Gastrocnemius medialis (tissue), 4 donors: ENCODE measurements around the gene MXI1. TPM values are rescaled to one million over a fixed set of nuclear protein-coding genes. Genes with fewer than 3 reads are reported as not detected.
A peak's percentile ranks its signal among the peaks of the same experiment; 100 is the strongest.

Experiments used
- ATAC-seq, 2 donors: fragments of 150-250 bp; one replicate each; pipeline ENCODE4 v1.9.1; 2016
- DNase-seq, 2 donors: peaks; one replicate each; pipeline ENCODE4 v3.0.0-alpha.2; 2019
- H3K27ac ChIP-seq, 4 donors: fragments of 200-600 bp; sonication (generic); 1 replicate in 1 of 4; 2 replicates in 3 of 4; pipeline ENCODE4 v1.5.1; 2016 to 2018; ENCODE audit warnings: mild to moderate bottlenecking in 2 of 4, moderate library complexity in 1 of 4
- H3K27me3 ChIP-seq, 3 donors: fragments of 200-600 bp; sonication (generic) in 2 of 3; 1 replicate in 1 of 3; 2 replicates in 2 of 3; pipeline versions ENCODE4 v1.5.1 to v1.6.0; 2016 to 2019; ENCODE audit warnings: mild to moderate bottlenecking in 1 of 3, moderate library complexity in 1 of 3
- H3K36me3 ChIP-seq, 2 donors: fragments of 200-600 bp; sonication (generic) in 1 of 2; one replicate each; pipeline ENCODE4 v1.5.1; 2017 to 2018
- H3K4me1 ChIP-seq, 2 donors: fragments of 200-600 bp; sonication (generic) in 1 of 2; one replicate each; pipeline ENCODE4 v1.5.1; 2016 to 2017; ENCODE audit warnings: mild to moderate bottlenecking in 2 of 2
- H3K4me3 ChIP-seq, 4 donors: fragments of 200-600 bp; sonication (generic) in 3 of 4; 1 replicate in 1 of 4; 2 replicates in 3 of 4; pipeline ENCODE4 v1.5.1; 2016 to 2019; ENCODE audit warnings: mild to moderate bottlenecking in 2 of 4
- H3K9me3 ChIP-seq, 3 donors: fragments of 200-600 bp; sonication (generic) in 2 of 3; 1 replicate in 1 of 3; 2 replicates in 2 of 3; pipeline ENCODE4 v1.5.1; 2016 to 2019
- POLR2A ChIP-seq, 2 donors: fragments of 450-650 bp; IDR thresholded peaks; one replicate each; pipeline ENCODE4 v1.6.1; 2017; ENCODE audit warnings: antibody characterized with exemption in 2 of 2, mild to moderate bottlenecking in 2 of 2, moderate library complexity in 2 of 2
- in situ Hi-C, 4 donors: fragments of 200-750 bp; cut with MboI; loops; one replicate each; pipeline versions ENCODE4 v1.15.0 to v1.8.0; 2017; ENCODE audit warnings: low sequenced_read_pairs in 4 of 4
- intact Hi-C: fragments of 100-400 bp; cut with DNase I; formaldehyde crosslinking; loops from one replicate; pipeline ENCODE4 v1.15.1; 2023; ENCODE audit warnings: low total_unique reads
- total RNA-seq, 4 donors: library from RNA; depleted of rRNA; stranded (reverse); fragments of >200 nt; gene quantifications; one replicate each; pipeline versions ENCODE4 v1.1.0 to v1.2.3, GENCODE V29; 2016
- TF ChIP-seq, protein P1 (sequence below), 5 experiments: fragments of 450-650 bp in 3 of 5; fragments of 200-600 bp in 2 of 5; sonication (generic) in 2 of 5; IDR thresholded peaks in 4 of 5; conservative IDR thresholded peaks in 1 of 5; 1 replicate in 4 of 5; 2 replicates in 1 of 5; pipeline ENCODE4 v1.5.1; 2016 to 2019; ENCODE audit warnings: antibody characterized with exemption in 5 of 5, mild to moderate bottlenecking in 3 of 5, moderate library complexity in 3 of 5

The MXI1 gene
- total RNA-seq, 4 donors from 2014 or later, result 35.9 to 67.8 (median 53.9) TPM

- ATAC-seq (no peak), DNase-seq (no peak)
- intact Hi-C loops, result loop anchor here (10.0 kb wide), 2 partner anchors 273 to 383 kb away; partner anchors contain the start of gene ADD3
- TF ChIP-seq, protein P1, sequence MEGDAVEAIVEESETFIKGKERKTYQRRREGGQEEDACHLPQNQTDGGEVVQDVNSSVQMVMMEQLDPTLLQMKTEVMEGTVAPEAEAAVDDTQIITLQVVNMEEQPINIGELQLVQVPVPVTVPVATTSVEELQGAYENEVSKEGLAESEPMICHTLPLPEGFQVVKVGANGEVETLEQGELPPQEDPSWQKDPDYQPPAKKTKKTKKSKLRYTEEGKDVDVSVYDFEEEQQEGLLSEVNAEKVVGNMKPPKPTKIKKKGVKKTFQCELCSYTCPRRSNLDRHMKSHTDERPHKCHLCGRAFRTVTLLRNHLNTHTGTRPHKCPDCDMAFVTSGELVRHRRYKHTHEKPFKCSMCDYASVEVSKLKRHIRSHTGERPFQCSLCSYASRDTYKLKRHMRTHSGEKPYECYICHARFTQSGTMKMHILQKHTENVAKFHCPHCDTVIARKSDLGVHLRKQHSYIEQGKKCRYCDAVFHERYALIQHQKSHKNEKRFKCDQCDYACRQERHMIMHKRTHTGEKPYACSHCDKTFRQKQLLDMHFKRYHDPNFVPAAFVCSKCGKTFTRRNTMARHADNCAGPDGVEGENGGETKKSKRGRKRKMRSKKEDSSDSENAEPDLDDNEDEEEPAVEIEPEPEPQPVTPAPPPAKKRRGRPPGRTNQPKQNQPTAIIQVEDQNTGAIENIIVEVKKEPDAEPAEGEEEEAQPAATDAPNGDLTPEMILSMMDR (IDR thresholded peaks at IDR 0.05 in 4 of 5, conservative IDR thresholded peaks at IDR 0.05 in 1 of 5), result no peak
- no peaks in the 10 kb centered on the region for H3K9me3 ChIP-seq
- peaks cover 37% of the 10 kb centered on the region in 2 donors for H3K4me1 ChIP-seq
- H3K27me3 ChIP-seq, result no peaks in the 10 kb centered on the region
- in situ Hi-C loops, result loop anchor here in 1 of 4 donors (25.0 kb wide), 1 partner anchor 390 kb away; no protein-coding TSS in a partner anchor
- H3K27ac ChIP-seq, result no peak overlapping the region
- H3K36me3 ChIP-seq, result peaks cover 0 to 7% of the 10 kb centered on the region in 2 donors
- H3K4me3 ChIP-seq, result no peak overlapping the region
Measured at GRCh38 chr10:110277591-110277990, 70.2 kb downstream of the MXI1 start.

DNA sequence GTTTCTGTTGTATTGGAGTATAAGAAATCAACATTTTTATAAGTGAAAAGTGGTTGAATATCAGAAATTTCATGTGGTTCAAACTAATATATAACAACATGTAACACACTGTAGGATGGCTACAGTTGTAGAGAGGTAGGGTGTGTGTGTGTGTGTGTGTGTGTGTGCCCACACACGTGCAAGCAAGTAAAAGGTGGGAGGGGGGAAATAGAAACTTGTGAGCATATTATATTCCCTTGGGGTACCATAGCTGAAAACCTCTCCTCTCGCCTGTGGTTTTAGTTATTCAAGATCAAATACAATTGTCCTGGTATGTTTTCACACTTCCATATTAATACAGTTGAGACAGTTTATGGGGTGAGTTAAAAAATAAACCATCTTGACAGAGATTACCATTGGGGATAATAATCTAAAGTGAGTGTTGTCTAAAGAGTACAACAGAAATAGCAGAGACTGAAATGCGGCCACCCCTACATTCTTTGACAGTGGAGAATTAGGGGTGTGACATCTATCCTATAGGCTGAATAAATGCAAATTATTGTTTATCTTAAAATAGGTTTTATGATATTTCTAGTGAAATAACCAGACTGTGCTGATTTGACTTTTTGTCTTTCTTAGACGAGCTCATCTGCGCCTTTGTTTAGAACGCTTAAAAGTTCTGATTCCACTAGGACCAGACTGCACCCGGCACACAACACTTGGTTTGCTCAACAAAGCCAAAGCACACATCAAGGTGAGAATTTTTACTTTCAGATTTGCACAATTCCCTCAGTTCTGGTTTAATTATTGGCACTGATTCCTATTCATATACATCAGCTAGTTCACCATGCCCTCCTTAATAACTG, 71.4 kb downstream of the MXI1 start:
- peaks cover 25 to 32% of the 10 kb centered on the region in 2 donors for H3K4me1 ChIP-seq
- no peak overlapping the region for H3K4me3 ChIP-seq
- no peak overlapping the region for H3K27ac ChIP-seq
- no peaks in the 10 kb centered on the region for H3K9me3 ChIP-seq
- TF ChIP-seq POLR2A (IDR thresholded peaks at IDR 0.05), result no peak
- TF ChIP-seq, protein P1 (IDR thresholded peaks at IDR 0.05 in 4 of 5, conservative IDR thresholded peaks at IDR 0.05 in 1 of 5), result no peak
- no peak for ATAC-seq
- intact Hi-C loops (loop anchor here (1.0 to 10.0 kb wide), 4 partner anchors 71 to 384 kb away; partner anchors contain the start of genes ADD3 and MXI1), in situ Hi-C loops (loop anchor here in 1 of 4 donors (25.0 kb wide), 1 partner anchor 391 kb away; no protein-coding TSS in a partner anchor)
- no peak for DNase-seq
- H3K27me3 ChIP-seq, result no peaks in the 10 kb centered on the region
- H3K36me3 ChIP-seq, result peaks cover 0 to 7% of the 10 kb centered on the region in 2 donors

DNA sequence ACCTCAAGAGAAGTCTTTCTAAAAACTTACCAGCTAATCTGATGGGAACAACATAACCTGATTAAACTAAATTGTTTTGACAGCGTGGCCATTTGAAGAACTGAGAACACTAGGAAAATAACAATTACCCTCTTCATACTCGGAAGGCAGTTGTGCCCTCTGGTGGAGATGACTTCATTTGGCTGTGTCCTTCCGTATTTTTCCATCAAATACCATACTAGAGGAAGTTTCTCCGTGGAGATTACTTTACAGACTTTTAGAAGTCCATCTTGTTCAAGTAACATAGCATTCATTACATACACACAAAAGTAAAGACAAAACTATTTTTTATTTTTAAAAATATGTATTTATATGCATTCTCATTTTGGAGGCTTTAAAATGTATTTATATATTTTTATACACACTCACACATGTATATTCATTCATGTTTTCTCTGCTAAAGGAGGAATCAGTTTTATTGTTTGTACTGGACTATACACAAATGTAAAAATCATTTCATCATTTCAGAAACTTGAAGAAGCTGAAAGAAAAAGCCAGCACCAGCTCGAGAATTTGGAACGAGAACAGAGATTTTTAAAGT, 72.1 kb downstream of the MXI1 start:
- DNase-seq, result peak; percentile 12 to 40
- H3K27ac ChIP-seq, result peak overlapping the region in 1 of 4 donors; percentile 1
- TF ChIP-seq, protein P1 (IDR thresholded peaks at IDR 0.05 in 4 of 5, conservative IDR thresholded peaks at IDR 0.05 in 1 of 5), result peak; percentile 69 to 78 (median 74)
- no peak for TF ChIP-seq POLR2A (IDR thresholded peaks at IDR 0.05)
- H3K36me3 ChIP-seq, result peaks cover 0 to 7% of the 10 kb centered on the region in 2 donors
- peaks cover 18 to 26% of the 10 kb centered on the region in 2 donors for H3K4me1 ChIP-seq
- H3K27me3 ChIP-seq, result no peaks in the 10 kb centered on the region
- peak; percentile 69 to 87 for ATAC-seq
- intact Hi-C loops (loop anchor here (1.0 to 10.0 kb wide), 4 partner anchors 72 to 385 kb away; partner anchors contain the start of genes ADD3 and MXI1), in situ Hi-C loops (loop anchor here in 1 of 4 donors (25.0 kb wide), 1 partner anchor 392 kb away; no protein-coding TSS in a partner anchor)
- no peaks in the 10 kb centered on the region for H3K9me3 ChIP-seq
- no peak overlapping the region for H3K4me3 ChIP-seq

GRCh38 chr10:110284262-110284661, 76.9 kb downstream of the MXI1 start:
- in situ Hi-C loops, result loop anchor here (5.0 to 25.0 kb wide), 4 partner anchors 69 to 399 kb away; no protein-coding TSS in a partner anchor
- intact Hi-C loops, result no loop called here
- peaks cover 0 to 50% of the 10 kb centered on the region in 2 donors for H3K36me3 ChIP-seq

More at GRCh38 chr10:110284262-110284661, 76.9 kb downstream of the MXI1 start:
- Histone ChIP-seq H3K9me3 (no peaks in the 10 kb centered on the region), H3K27ac (no peak overlapping the region), H3K4me1 (peaks cover under 1 to 5% of the 10 kb centered on the region in 2 donors), H3K4me3 (no peak overlapping the region), H3K27me3 (no peaks in the 10 kb centered on the region)
- DNase-seq (no peak), ATAC-seq (no peak)
- TF ChIP-seq, protein P1 (IDR thresholded peaks at IDR 0.05 in 4 of 5, conservative IDR thresholded peaks at IDR 0.05 in 1 of 5), result no peak
- no peak for TF ChIP-seq POLR2A (IDR thresholded peaks at IDR 0.05)
